HCT116 (cell line): ENCODE results near the gene C2orf81.

Experiments
- CTCF ChIP-seq, 3 experiments: fragments of 200-600 bp in 1 of 3; sonication (generic) in 1 of 3; IDR thresholded peaks in 2 of 3; conservative IDR thresholded peaks in 1 of 3; 2 replicates each; pipeline ENCODE4 v1.5.1; 2012 to 2017; ENCODE audit warnings: low read depth in 2 of 3, low read length in 2 of 3, antibody characterized with exemption in 1 of 3, borderline replicate concordance in 1 of 3, control low read depth in 1 of 3, mild to moderate bottlenecking in 1 of 3, mixed read lengths in 1 of 3, mixed run types in 1 of 3, moderate library complexity in 1 of 3; ENCODE audit not compliant: insufficient read depth in 1 of 3
- EZH2 ChIP-seq: fragments of 200-600 bp; sonication (generic); IDR thresholded peaks from 2 replicates; pipeline ENCODE4 v1.6.1; 2017; ENCODE audit warnings: antibody characterized with exemption, mixed run types
- EZH2phosphoT487 ChIP-seq: fragments of 200-600 bp; IDR thresholded peaks from 2 replicates; pipeline ENCODE4 v1.6.1; 2018; ENCODE audit warnings: antibody characterized with exemption, borderline replicate concordance
- JUND ChIP-seq: IDR thresholded peaks from 2 replicates; pipeline ENCODE4 v1.6.1; 2012
- POLR2A ChIP-seq: IDR thresholded peaks from 2 replicates; pipeline ENCODE4 v1.7.0; 2011; ENCODE audit warnings: borderline replicate concordance; ENCODE audit not compliant: insufficient read depth, insufficient read length; ENCODE audit errors: extremely low read depth
- RAD21 ChIP-seq: IDR thresholded peaks from 2 replicates; pipeline ENCODE4 v1.6.1; 2012; ENCODE audit warnings: low read depth, mild to moderate bottlenecking
- SRF ChIP-seq: IDR thresholded peaks from 2 replicates; pipeline ENCODE4 v1.6.1; 2012; ENCODE audit warnings: low read depth
- TCF7L2 ChIP-seq: IDR thresholded peaks from 2 replicates; pipeline ENCODE4 v1.7.0; 2011; ENCODE audit warnings: borderline replicate concordance, inconsistent platforms; ENCODE audit not compliant: insufficient read depth, insufficient read length; ENCODE audit errors: extremely low read depth
- ZBTB33 ChIP-seq: IDR thresholded peaks from 2 replicates; pipeline ENCODE4 v1.6.1; 2011; ENCODE audit warnings: mild to moderate bottlenecking, low read length, moderate library complexity; ENCODE audit not compliant: insufficient replicate concordance; ENCODE audit errors: extremely low read depth

GRCh38 chr2:74426181-74426758, 4.9 kb upstream of the C2orf81 start:
- TF ChIP-seq POLR2A (no peak), CTCF (IDR thresholded peaks at IDR 0.05 in 2 of 3, conservative IDR thresholded peaks at IDR 0.05 in 1 of 3; ENCODE audit: borderline replicate concordance in 1 of 3, insufficient read depth in 1 of 3, low read depth in 2 of 3, low read length in 2 of 3) (no peak), JUND (no peak), SRF (no peak), ZBTB33 (no peak), EZH2phosphoT487 (no peak), EZH2 (no peak), TCF7L2 (no peak), RAD21 (no peak)
